Esophagus squamous epithelium (tissue), 5 donors: ENCODE measurements around the gene ITK. TPM values are rescaled to one million over a fixed set of nuclear protein-coding genes. Genes with fewer than 3 reads are reported as not detected.
A peak's percentile ranks its signal among the peaks of the same experiment; 100 is the strongest.

Experiments used
- DNase-seq: peaks from one replicate; lab custom pipeline; 2025; lab: John Stamatoyannopoulos, UW
- H3K27ac ChIP-seq, 4 donors: fragments of 200-600 bp; sonication (generic); one replicate each; pipeline ENCODE4 v1.5.1; 2016 to 2019; ENCODE audit warnings: mild to moderate bottlenecking in 1 of 4
- H3K27me3 ChIP-seq, 4 donors: fragments of 200-600 bp; sonication (generic); 1 replicate in 3 of 4; 2 replicates in 1 of 4; pipeline versions ENCODE4 v1.5.1 to v1.6.0; 2017 to 2021; ENCODE audit warnings: antibody characterized with exemption in 1 of 4
- H3K36me3 ChIP-seq, 3 donors: fragments of 200-600 bp; sonication (generic); one replicate each; pipeline ENCODE4 v1.5.1; 2016 to 2019
- H3K4me1 ChIP-seq, 3 donors: fragments of 200-600 bp; sonication (generic); one replicate each; pipeline ENCODE4 v1.5.1; 2017 to 2019
- H3K4me3 ChIP-seq, 4 donors: fragments of 200-600 bp; sonication (generic); 1 replicate in 3 of 4; 2 replicates in 1 of 4; pipeline ENCODE4 v1.5.1; 2016 to 2019; ENCODE audit warnings: mild to moderate bottlenecking in 2 of 4, moderate library complexity in 1 of 4
- H3K9me3 ChIP-seq, 3 donors: fragments of 200-600 bp; sonication (generic); one replicate each; pipeline ENCODE4 v1.5.1; 2016 to 2019
- CTCF ChIP-seq, 6 experiments: fragments of 450-650 bp in 4 of 6; fragments of 200-600 bp in 2 of 6; sonication (generic) in 2 of 6; IDR thresholded peaks; one replicate each; pipeline ENCODE4 v1.5.1; 2016 to 2019; ENCODE audit warnings: antibody characterized with exemption in 6 of 6, mild to moderate bottlenecking in 4 of 6, moderate library complexity in 4 of 6
- POLR2A ChIP-seq, 4 donors: fragments of 450-650 bp; IDR thresholded peaks; one replicate each; pipeline ENCODE4 v1.6.1; 2017; ENCODE audit warnings: antibody characterized with exemption in 4 of 4, mild to moderate bottlenecking in 4 of 4, moderate library complexity in 3 of 4
- WGBS, 2 donors: methylation state at CpG; one replicate each; pipeline ENCODE4 v1.1.5; 2018; 5-methylcytosine and 5-hydroxymethylcytosine counted together
- intact Hi-C: fragments of 100-400 bp; cut with DNase I; formaldehyde crosslinking; loops from one replicate; pipeline ENCODE4 v1.15.0; 2022
- total RNA-seq, 4 donors: library from RNA; depleted of rRNA; stranded (reverse); fragments of >200 nt; gene quantifications; one replicate each; pipeline ENCODE4 v1.1.0, GENCODE V29; 2016
- donor health status: DM: yes; HTN: yes; CAD: no.

The ITK gene
- total RNA-seq, 4 donors from 2014 or later: 0.53 to 5.1 (median 3.9) TPM

GRCh38 chr5:157188270-157188669 is 7.6 kb downstream of the ITK start:
- Histone ChIP-seq H3K36me3 (no peaks in the 10 kb centered on the region), H3K27me3 (peaks cover 0 to 10% (median 0%) of the 10 kb centered on the region in 4 donors), H3K4me1 (no peaks in the 10 kb centered on the region), H3K27ac (no peak overlapping the region), H3K9me3 (no peaks in the 10 kb centered on the region), H3K4me3 (no peak overlapping the region)
- no peak for DNase-seq
- intact Hi-C loops: no loop called here
- TF ChIP-seq POLR2A (IDR thresholded peaks at IDR 0.05) (no peak), CTCF (IDR thresholded peaks at IDR 0.05) (no peak)

GRCh38 chr5:157189223-157189622 is 8.6 kb downstream of the ITK start:
- Histone ChIP-seq H3K9me3 (no peaks in the 10 kb centered on the region), H3K4me3 (no peak overlapping the region), H3K4me1 (no peaks in the 10 kb centered on the region), H3K27me3 (peaks cover 0 to 10% (median 0%) of the 10 kb centered on the region in 4 donors), H3K36me3 (no peaks in the 10 kb centered on the region), H3K27ac (no peak overlapping the region)
- TF ChIP-seq POLR2A (IDR thresholded peaks at IDR 0.05) (no peak), CTCF (IDR thresholded peaks at IDR 0.05) (no peak)
- intact Hi-C loops: no loop called here
- no peak for DNase-seq
- 80 to 82% methylated on average over 5 to 7 of the region's 7 CpGs for WGBS, 2 donors

- intact Hi-C loops: no loop called here
- H3K27ac ChIP-seq: peak overlapping the region in 2 of 4 donors; percentile 44 to 52
- 75 to 83% methylated on average over 10 of the region's 10 CpGs for WGBS, 2 donors
- no peaks in the 10 kb centered on the region for H3K4me1 ChIP-seq
- DNase-seq: no peak
- no peaks in the 10 kb centered on the region for H3K36me3 ChIP-seq
- H3K4me3 ChIP-seq: no peak overlapping the region
- no peaks in the 10 kb centered on the region for H3K27me3 ChIP-seq
- TF ChIP-seq POLR2A (IDR thresholded peaks at IDR 0.05) (peak in 1 of 4 donors; percentile 50), CTCF (IDR thresholded peaks at IDR 0.05) (no peak)
- no peaks in the 10 kb centered on the region for H3K9me3 ChIP-seq
Measured at GRCh38 chr5:157193699-157194424, 13.2 kb downstream of the ITK start.

GRCh38 chr5:157196045-157196444 is 15.4 kb downstream of the ITK start:
- Histone ChIP-seq H3K4me1 (no peaks in the 10 kb centered on the region), H3K27ac (no peak overlapping the region), H3K27me3 (no peaks in the 10 kb centered on the region), H3K36me3 (no peaks in the 10 kb centered on the region), H3K4me3 (no peak overlapping the region), H3K9me3 (no peaks in the 10 kb centered on the region)
- intact Hi-C loops: no loop called here
- TF ChIP-seq POLR2A (IDR thresholded peaks at IDR 0.05): no peak
- TF ChIP-seq CTCF (IDR thresholded peaks at IDR 0.05): no peak
- DNase-seq: no peak

GRCh38 chr5:157197086-157197485 is 16.4 kb downstream of the ITK start:
- no peaks in the 10 kb centered on the region for H3K9me3 ChIP-seq
- TF ChIP-seq POLR2A (IDR thresholded peaks at IDR 0.05): no peak
- H3K4me1 ChIP-seq: no peaks in the 10 kb centered on the region
- H3K4me3 ChIP-seq: no peak overlapping the region
- no peak for DNase-seq
- no peaks in the 10 kb centered on the region for H3K27me3 ChIP-seq
- H3K36me3 ChIP-seq: no peaks in the 10 kb centered on the region
- H3K27ac ChIP-seq: no peak overlapping the region
- WGBS, 2 donors: 79 to 81% methylated on average over 3 of the region's 3 CpGs
- intact Hi-C loops: no loop called here
